K562 (cell line): ENCODE measurements around the gene MAB21L4. TPM values are rescaled to one million over a fixed set of nuclear protein-coding genes. Genes with fewer than 3 reads are reported as not detected.

Source experiments
- ATAC-seq: fragments of 200-7000 bp; cut with Tn5 transposase; 3 replicates; pipeline ENCODE4 v1.9.1; 2020; ENCODE audit warnings: moderate library complexity
- BruUV-seq: library from RNA; stranded (reverse); fragments of 400-500 nt; replicated peaks from 2 replicates; lab custom pipeline; 2021; lab: Mats Ljungman, UMichigan
- CTCF ChIA-PET: fragments of 300-600 bp; formaldehyde crosslinking; extraction: SDS; loops from one replicate; lab custom pipeline; 2021; ENCODE audit warnings: low intra/inter-chr PET ratio; lab: Yijun Ruan, JAX
- POLR2A ChIA-PET: fragments of 300-600, 350-650 bp; sonication (Branson Sonifier 250); formaldehyde crosslinking; extraction: SDS; loops from one replicate; lab custom pipeline; 2021; ENCODE audit warnings: antibody characterized with exemption, inconsistent platforms; lab: Yijun Ruan, JAX
- DNase-seq, 4 experiments: peaks; one replicate each; pipeline versions ENCODE4 v3.0.0 to v3.0.0-alpha.2; 2011 to 2018; ENCODE audit warnings: low spot score in 3 of 4, mixed read lengths in 3 of 4; ENCODE audit errors: extremely low read depth in 1 of 4
- FAIRE-seq: peaks from 2 replicates; lab custom pipeline; 2011; peaks lifted over from hg19 to GRCh38; lab: Jason Lieb, UNC
- H2AFZ ChIP-seq: 2 replicates; pipeline ENCODE4 v1.6.0; 2011; ENCODE audit warnings: low read depth, low read length, control low read depth, inconsistent platforms
- H3K27ac ChIP-seq: fragments of 200-600 bp; 3 replicates; pipeline ENCODE4 v1.8.0; 2011; ENCODE audit warnings: low read depth, mild to moderate bottlenecking, control low read depth, inconsistent platforms, low read length, moderate library complexity, mixed read lengths; ENCODE audit errors: extremely low read depth
- H3K27me3 ChIP-seq, 2 experiments: fragments of 300-600 bp in 1 of 2; 2 replicates in 1 of 2; 3 replicates in 1 of 2; pipeline versions ENCODE4 v1.6.0 to v1.8.0; 2011; ENCODE audit warnings: inconsistent platforms in 2 of 2, low read length in 2 of 2, mild to moderate bottlenecking in 1 of 2, mixed read lengths in 1 of 2, moderate library complexity in 1 of 2; ENCODE audit not compliant: control insufficient read depth in 2 of 2, insufficient read depth in 2 of 2
- H3K36me3 ChIP-seq: fragments of 300-600 bp; 3 replicates; pipeline ENCODE4 v1.8.0; 2011; ENCODE audit warnings: mild to moderate bottlenecking, low read length, inconsistent platforms; ENCODE audit not compliant: control insufficient read depth, insufficient read depth
- H3K4me1 ChIP-seq, 2 experiments: fragments of 200-600 bp in 1 of 2; replicated peaks in 1 of 2; 2 replicates in 1 of 2; 3 replicates in 1 of 2; pipeline versions ENCODE4 v1.5.1 to v1.8.0; 2011; ENCODE audit warnings: inconsistent platforms in 2 of 2, low read length in 2 of 2, mild to moderate bottlenecking in 1 of 2, mixed read lengths in 1 of 2, moderate library complexity in 1 of 2; ENCODE audit not compliant: control insufficient read depth in 2 of 2, insufficient read depth in 2 of 2
- H3K4me2 ChIP-seq: 2 replicates; pipeline ENCODE4 v1.6.1; 2011; ENCODE audit warnings: low read length, control low read depth, inconsistent platforms, mixed read lengths; ENCODE audit not compliant: insufficient read depth
- H3K4me3 ChIP-seq: fragments of 200-600 bp; sonication (generic), shearing (Covaris generic); 2 replicates; pipeline ENCODE4 v1.5.1; 2016; ENCODE audit warnings: control low read depth, inconsistent platforms
- H3K79me2 ChIP-seq: fragments of 200-600 bp; 3 replicates; pipeline ENCODE4 v1.8.0; 2011; ENCODE audit warnings: low read length, inconsistent platforms; ENCODE audit not compliant: control insufficient read depth, insufficient read depth
- H3K9ac ChIP-seq, 2 experiments: 2 replicates each; pipeline versions ENCODE4 v1.6.0 to v1.6.1; 2011; ENCODE audit warnings: low read depth in 2 of 2, low read length in 2 of 2, control low read depth in 1 of 2, inconsistent platforms in 1 of 2, mild to moderate bottlenecking in 1 of 2, mixed read lengths in 1 of 2; ENCODE audit not compliant: insufficient read depth in 1 of 2
- H3K9me1 ChIP-seq: one replicate; pipeline ENCODE4 v1.6.0; 2011; ENCODE audit warnings: inconsistent platforms, mild to moderate bottlenecking, low read length, moderate library complexity; ENCODE audit not compliant: control insufficient read depth, insufficient read depth
- H3K9me3 ChIP-seq: replicated peaks from 2 replicates; pipeline ENCODE4 v1.5.1; 2011; ENCODE audit warnings: low read depth, low read length, inconsistent platforms; ENCODE audit not compliant: control insufficient read depth, insufficient read depth
- H4K20me1 ChIP-seq: replicated peaks from 2 replicates; pipeline ENCODE4 v1.6.1; 2011; ENCODE audit warnings: low read length, inconsistent platforms, mixed read lengths; ENCODE audit not compliant: control insufficient read depth, insufficient read depth
- ESRRB ChIP-seq: fragments of 250-450 bp; sonication (Bioruptor Pico); IDR thresholded peaks from 2 replicates; pipeline ENCODE4 v1.5.0; 2020; ENCODE audit warnings: mild to moderate bottlenecking, moderate library complexity, borderline replicate concordance
- SAP30 ChIP-seq: fragments of 200-600 bp; sonication (generic); IDR thresholded peaks from 2 replicates; pipeline ENCODE4 v1.6.1; 2012; ENCODE audit warnings: borderline replicate concordance, low read depth, mild to moderate bottlenecking, moderate library complexity, low read length, control low read depth, inconsistent platforms; ENCODE audit not compliant: insufficient read depth, poor library complexity, severe bottlenecking
- SIN3A ChIP-seq, 2 experiments: fragments of 150-350 bp in 1 of 2; IDR thresholded peaks; 2 replicates each; pipeline ENCODE4 v1.6.1; 2011 to 2016; ENCODE audit warnings: borderline replicate concordance in 2 of 2, low read depth in 2 of 2, low read length in 2 of 2, mild to moderate bottlenecking in 2 of 2, moderate library complexity in 2 of 2; ENCODE audit not compliant: control insufficient read depth in 1 of 2
- SMC3 ChIP-seq: conservative IDR thresholded peaks from 2 replicates; pipeline ENCODE4 v1.6.1; 2011; ENCODE audit warnings: low read depth, low read length, improper control_type of control experiment; ENCODE audit not compliant: insufficient read depth
- ZNF384 ChIP-seq: IDR thresholded peaks from 2 replicates; pipeline ENCODE4 v1.6.1; 2012; ENCODE audit warnings: low read depth, low read length, improper control_type of control experiment
- WGBS: fragments of 100-300 bp; shearing (Covaris generic); methylation state at CpG from one replicate; pipeline ENCODE4 v1.1.6; 2016; ENCODE audit warnings: low coverage, mixed read lengths; ENCODE audit not compliant: insufficient coverage; ENCODE audit errors: missing lambda C conversion rate; 5-methylcytosine and 5-hydroxymethylcytosine counted together
- in situ Hi-C: fragments of 300-500 bp; cut with MboI; formaldehyde crosslinking; loops from 4 replicates; pipeline ENCODE4 v1.15.0; 2018; ENCODE audit warnings: inconsistent platforms, mixed read lengths
- intact Hi-C: fragments of 100-400 bp; cut with micrococcal nuclease; formaldehyde crosslinking; loops from 2 replicates; pipeline ENCODE4 v1.14.2; 2022
- polyA plus RNA-seq, 8 experiments: library from polyadenylated mRNA; depleted of rRNA in 4 of 8; stranded (reverse) in 5 of 8; unstranded in 3 of 8; fragments of >200 nt; fragmentation: Nextera tagmentation in 2 of 8; fragmentation: Illumina TruSeq in 1 of 8; extraction: Ambion mirVana in 2 of 8; extraction: Trizol in 1 of 8; gene quantifications; 2 replicates each; pipeline versions ENCODE4 v1.2.1 to v1.2.3, GENCODE V29; 2011 to 2014; ENCODE audit warnings: inconsistent platforms in 1 of 8, missing spikeins in 1 of 8
- total RNA-seq, 7 experiments: library from RNA; depleted of rRNA in 6 of 7; stranded (reverse); fragments of >200 nt in 6 of 7; fragmentation: Illumina TruSeq in 2 of 7; extraction: Trizol in 2 of 7; gene quantifications; 2 replicates each; pipeline versions ENCODE4 v1.2.1 to v1.2.3, GENCODE V29; 2011 to 2021; ENCODE audit warnings: low replicate concordance in 1 of 7
- TF ChIP-seq, protein P1 (sequence below): sonication (generic); formaldehyde crosslinking; IDR thresholded peaks from 2 replicates; pipeline ENCODE4 v1.5.0; 2020; ENCODE audit warnings: missing genetic modification reagents

Gene MAB21L4
- total and polyA plus RNA-seq, 9 of the 15 experiments (the other 6 are each of a cell fraction or from before 2014, with no cell fraction given), result 0.03 TPM; not detected in 8

DNA sequence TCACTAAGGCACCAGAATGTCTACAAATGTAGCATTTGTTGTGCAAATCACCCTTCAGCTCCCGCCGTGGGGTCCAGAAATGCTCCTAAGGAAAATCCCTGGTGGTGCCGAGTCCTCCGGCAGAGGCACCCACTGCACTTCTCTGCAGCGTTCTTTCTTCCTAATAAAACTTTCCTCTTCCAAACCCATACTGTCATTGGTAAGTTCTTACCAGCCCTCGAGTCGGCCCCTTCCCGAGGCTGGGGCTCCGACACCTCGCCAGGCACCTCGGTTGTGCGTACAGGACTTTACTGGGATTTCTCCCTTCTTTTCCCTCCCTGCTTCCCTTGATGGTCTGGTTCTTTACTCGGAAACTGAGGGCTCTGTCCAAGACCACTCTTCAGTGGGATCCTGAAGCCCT, 37.6 kb downstream of the MAB21L4 start:
- BruUV-seq, result no TSS peak
- Histone ChIP-seq H2AFZ (no peak overlapping the region), H3K27ac (no peak overlapping the region), H3K9ac (no peak overlapping the region), H3K36me3 (no peaks in the 10 kb centered on the region), H3K27me3 (peaks cover 0 to 22% of the 10 kb centered on the region in 2 experiments; a peak in 2 of 5 replicates), H3K4me1 (peaks cover 0 to 4% of the 10 kb centered on the region in 2 experiments; a peak in 2 of 5 replicates), H3K9me1 (peaks cover 2% of the 10 kb centered on the region), H3K4me2 (no peak overlapping the region), H3K79me2 (no peaks in the 10 kb centered on the region), H3K9me3 (no peaks in the 10 kb centered on the region), H3K4me3 (no peak overlapping the region), H4K20me1 (no peaks in the 10 kb centered on the region)
- ChIA-PET CTCF (no interaction called here), POLR2A (no interaction called here)
- ATAC-seq (no peak), DNase-seq (no peak), FAIRE-seq (no peak)
- intact Hi-C loops, result no loop called here
- under 1% methylated on average over 13 of the region's 13 CpGs for WGBS
- in situ Hi-C loops, result no loop called here
- TF ChIP-seq SMC3, result no peak
- TF ChIP-seq, protein P1, sequence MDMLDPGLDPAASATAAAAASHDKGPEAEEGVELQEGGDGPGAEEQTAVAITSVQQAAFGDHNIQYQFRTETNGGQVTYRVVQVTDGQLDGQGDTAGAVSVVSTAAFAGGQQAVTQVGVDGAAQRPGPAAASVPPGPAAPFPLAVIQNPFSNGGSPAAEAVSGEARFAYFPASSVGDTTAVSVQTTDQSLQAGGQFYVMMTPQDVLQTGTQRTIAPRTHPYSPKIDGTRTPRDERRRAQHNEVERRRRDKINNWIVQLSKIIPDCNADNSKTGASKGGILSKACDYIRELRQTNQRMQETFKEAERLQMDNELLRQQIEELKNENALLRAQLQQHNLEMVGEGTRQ (CRISPR knock-in tag), result no peak
- TF ChIP-seq SAP30, result no peak
- no peak for TF ChIP-seq ZNF384
- no peak for TF ChIP-seq SIN3A (IDR thresholded peaks at IDR 0.05; ENCODE audit: borderline replicate concordance in 2 of 2, control insufficient read depth in 1 of 2, low read depth in 2 of 2, low read length in 2 of 2)
- no peak for TF ChIP-seq ESRRB (CRISPR knock-in tag)
